GM12891 (cell line): ENCODE results near the gene STK24.

Source experiments
- POLR2A ChIP-seq: IDR thresholded peaks from 2 replicates; pipeline ENCODE4 v1.6.1; 2011; ENCODE audit warnings: low read depth, low read length, control low read depth
- POLR2AphosphoS5 ChIP-seq: IDR thresholded peaks from 2 replicates; pipeline ENCODE4 v1.6.1; 2011; ENCODE audit warnings: low read depth, low read length, control low read depth

DNA sequence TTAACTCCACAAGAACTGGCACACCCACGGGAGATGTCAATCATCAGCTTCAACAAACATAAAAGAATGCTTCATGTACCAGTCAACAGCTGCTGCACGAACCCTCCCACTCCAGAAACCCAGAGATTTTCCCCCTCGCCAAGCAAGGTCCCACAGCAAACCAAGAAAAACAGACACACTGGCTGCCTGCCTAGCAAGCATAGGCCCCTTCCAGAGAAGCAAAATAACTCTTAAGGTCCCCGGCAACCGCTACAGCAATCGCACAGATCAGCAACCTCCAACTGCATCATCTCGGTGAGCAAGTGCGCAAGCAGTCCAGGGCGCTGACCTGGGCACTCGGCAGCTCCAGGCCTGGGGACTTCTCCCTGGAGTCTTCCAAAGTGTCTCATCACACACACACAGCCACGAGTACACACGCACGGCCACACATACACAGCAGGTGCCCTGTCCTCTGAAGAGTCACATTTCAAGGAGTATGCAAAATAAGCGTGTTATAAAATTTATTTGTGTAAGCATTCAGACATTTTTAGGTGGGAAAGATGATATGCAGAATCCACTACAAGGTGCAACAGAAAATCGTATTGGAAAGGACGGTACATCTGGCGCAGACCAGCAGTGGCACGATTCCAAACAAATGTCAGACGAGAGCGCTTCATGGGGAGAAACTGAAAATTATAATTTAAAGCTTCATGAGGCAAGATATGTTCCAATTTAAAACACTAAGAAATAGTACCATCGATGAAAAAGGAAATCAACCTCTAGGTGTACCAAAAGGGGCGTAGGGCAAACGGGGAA, 125.0 kb downstream of the STK24 start:
- no peak for TF ChIP-seq POLR2A
- TF ChIP-seq POLR2AphosphoS5 = no peak
